ENCODE measurements around the gene ACKR2. TPM values are rescaled to one million over a fixed set of nuclear protein-coding genes. Genes with fewer than 3 reads are reported as not detected.

Gene ACKR2
- total and polyA plus RNA-seq, 2 experiments from 2014 or later: 1.7 to 3.9 TPM

DNA sequence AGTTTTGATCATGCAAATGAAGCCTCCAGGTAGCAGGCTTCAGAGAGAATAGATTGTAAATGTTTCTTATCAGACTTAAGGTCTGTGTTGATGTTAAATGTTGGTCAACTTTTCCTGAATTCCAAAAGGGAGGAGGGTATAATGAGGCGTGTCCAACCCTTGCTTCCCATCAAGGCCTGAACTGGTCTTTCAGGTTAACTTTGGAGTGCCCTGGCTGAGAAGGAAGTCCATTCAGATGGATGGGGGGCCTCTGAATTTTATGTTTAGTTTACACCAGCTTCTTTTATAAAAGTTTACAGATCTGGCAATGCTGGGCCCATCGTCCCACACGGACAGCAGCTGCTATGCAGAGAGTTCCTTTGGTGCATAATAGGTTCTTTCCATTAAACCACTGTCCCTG is 45.1 kb upstream of the ACKR2 start:
- no peak overlapping the region for H2AFZ ChIP-seq
- TF ChIP-seq EZH2phosphoT487 (IDR thresholded peaks at IDR 0.05; ENCODE audit: low read depth, severe bottlenecking, unreplicated experiment): no peak
- no peak overlapping the region for H3K4me3 ChIP-seq
- H3K4me2 ChIP-seq: no peak overlapping the region
- H3K9me3 ChIP-seq (ENCODE audit: low read depth): no peaks in the 10 kb centered on the region
- no peaks in the 10 kb centered on the region for H3K9me2 ChIP-seq (replicated peaks; ENCODE audit: insufficient read depth)
- no peaks in the 10 kb centered on the region for H3K79me2 ChIP-seq
- no peaks in the 10 kb centered on the region for H4K20me1 ChIP-seq (ENCODE audit: insufficient read depth, poor library complexity, severe bottlenecking)
- 77% methylated on average over 3 of the region's 3 CpGs for WGBS (ENCODE audit: low lambda C conversion rate, missing lambda C conversion rate)
- peaks cover 8% of the 10 kb centered on the region for H3K4me1 ChIP-seq (ENCODE audit: insufficient read depth)
- H3K27me3 ChIP-seq: no peaks in the 10 kb centered on the region
- no peak for DNase-seq (ENCODE audit: low spot score)
- no peak overlapping the region for H3K27ac ChIP-seq
- H3K36me3 ChIP-seq (replicated peaks; ENCODE audit: insufficient read depth, low read depth): no peaks in the 10 kb centered on the region

- Histone ChIP-seq H3K27me3 (no peaks in the 10 kb centered on the region), H3K36me3 (replicated peaks; ENCODE audit: insufficient read depth, low read depth) (no peaks in the 10 kb centered on the region), H3K27ac (no peak overlapping the region), H2AFZ (no peak overlapping the region), H3K9me2 (replicated peaks; ENCODE audit: insufficient read depth) (no peaks in the 10 kb centered on the region), H4K20me1 (ENCODE audit: insufficient read depth, poor library complexity, severe bottlenecking) (no peaks in the 10 kb centered on the region), H3K9me3 (ENCODE audit: low read depth) (no peaks in the 10 kb centered on the region), H3K79me2 (no peaks in the 10 kb centered on the region), H3K4me3 (no peak overlapping the region), H3K4me2 (no peak overlapping the region), H3K4me1 (ENCODE audit: insufficient read depth) (peaks cover 8% of the 10 kb centered on the region)
- TF ChIP-seq EZH2 (IDR thresholded peaks at IDR 0.05; ENCODE audit: borderline replicate concordance) (no peak), CTCF (IDR thresholded peaks at IDR 0.05; ENCODE audit: poor library complexity) (no peak), EZH2phosphoT487 (IDR thresholded peaks at IDR 0.05; ENCODE audit: low read depth, severe bottlenecking, unreplicated experiment) (no peak)
- no peak for DNase-seq (ENCODE audit: low spot score)
- WGBS (ENCODE audit: low lambda C conversion rate, missing lambda C conversion rate): 80% methylated on average over 3 of the region's 3 CpGs
These were observed 44.5 kb upstream of the ACKR2 start for GRCh38 chr3:42764561-42765295.

GRCh38 chr3:42769477-42770131 is 39.6 kb upstream of the ACKR2 start:
- H3K36me3 ChIP-seq (replicated peaks; ENCODE audit: insufficient read depth, low read depth): no peaks in the 10 kb centered on the region
- no peaks in the 10 kb centered on the region for H4K20me1 ChIP-seq (ENCODE audit: insufficient read depth, poor library complexity, severe bottlenecking)
- H3K27me3 ChIP-seq: no peaks in the 10 kb centered on the region
- no peaks in the 10 kb centered on the region for H3K9me3 ChIP-seq (ENCODE audit: low read depth)
- WGBS (ENCODE audit: low lambda C conversion rate, missing lambda C conversion rate): 91% methylated on average over 25 of the region's 28 CpGs
- no peak overlapping the region for H3K4me2 ChIP-seq
- no peak overlapping the region for H3K4me3 ChIP-seq
- TF ChIP-seq EZH2phosphoT487 (IDR thresholded peaks at IDR 0.05; ENCODE audit: low read depth, severe bottlenecking, unreplicated experiment) (no peak), EZH2 (IDR thresholded peaks at IDR 0.05; ENCODE audit: borderline replicate concordance) (no peak), CTCF (IDR thresholded peaks at IDR 0.05; ENCODE audit: poor library complexity) (no peak)
- no peak for DNase-seq (ENCODE audit: low spot score)
- H2AFZ ChIP-seq: no peak overlapping the region
- H3K27ac ChIP-seq: no peak overlapping the region
- H3K79me2 ChIP-seq: no peaks in the 10 kb centered on the region
- no peaks in the 10 kb centered on the region for H3K4me1 ChIP-seq (ENCODE audit: insufficient read depth)
- H3K9me2 ChIP-seq (replicated peaks; ENCODE audit: insufficient read depth): no peaks in the 10 kb centered on the region

GRCh38 chr3:42771271-42771670 is 38.0 kb upstream of the ACKR2 start:
- no peaks in the 10 kb centered on the region for H3K9me2 ChIP-seq (replicated peaks; ENCODE audit: insufficient read depth)
- H3K4me1 ChIP-seq (ENCODE audit: insufficient read depth): no peaks in the 10 kb centered on the region
- WGBS (ENCODE audit: low lambda C conversion rate, missing lambda C conversion rate): 67% methylated on average over 1 of the region's 1 CpG
- H3K27me3 ChIP-seq: no peaks in the 10 kb centered on the region
- no peak for DNase-seq (ENCODE audit: low spot score)
- no peak overlapping the region for H2AFZ ChIP-seq
- H3K4me2 ChIP-seq: no peak overlapping the region
- H3K27ac ChIP-seq: no peak overlapping the region
- TF ChIP-seq EZH2phosphoT487 (IDR thresholded peaks at IDR 0.05; ENCODE audit: low read depth, severe bottlenecking, unreplicated experiment): no peak
- no peaks in the 10 kb centered on the region for H4K20me1 ChIP-seq (ENCODE audit: insufficient read depth, poor library complexity, severe bottlenecking)
- no peak overlapping the region for H3K4me3 ChIP-seq
- no peaks in the 10 kb centered on the region for H3K9me3 ChIP-seq (ENCODE audit: low read depth)
- no peaks in the 10 kb centered on the region for H3K79me2 ChIP-seq
- no peaks in the 10 kb centered on the region for H3K36me3 ChIP-seq (replicated peaks; ENCODE audit: insufficient read depth, low read depth)

Measured in hepatocyte (in vitro differentiated cells).